Mesodermal cell (in vitro differentiated cells): ENCODE data around the gene CTIF.
"Not testable (repeated sequence)": the region's sequence is repeated elsewhere in the genome, so short reads cannot be mapped to it uniquely, and the experiment has no call there.

Experiments used
- H3K27ac ChIP-seq: 2 replicates; pipeline ENCODE4 v1.7.0; 2013; ENCODE audit warnings: mild to moderate bottlenecking, low read depth, low read length, moderate library complexity; ENCODE audit not compliant: severe bottlenecking
- H3K36me3 ChIP-seq: 2 replicates; pipeline ENCODE4 v1.7.1; 2013; ENCODE audit warnings: mild to moderate bottlenecking, low read length, moderate library complexity; ENCODE audit not compliant: control insufficient read depth, insufficient read depth
- H3K4me1 ChIP-seq: one replicate; pipeline ENCODE4 v1.7.1; 2013; ENCODE audit warnings: mild to moderate bottlenecking, low read length; ENCODE audit not compliant: insufficient read depth, control insufficient read depth, poor library complexity, severe bottlenecking
- H3K4me3 ChIP-seq: 2 replicates; pipeline ENCODE4 v1.7.0; 2013; ENCODE audit warnings: low read length, control low read depth, mild to moderate bottlenecking; ENCODE audit not compliant: insufficient read depth, poor library complexity, severe bottlenecking; ENCODE audit errors: extremely low read depth
- H3K9me3 ChIP-seq: 2 replicates; pipeline ENCODE4 v1.7.1; 2013; ENCODE audit warnings: mild to moderate bottlenecking, low read length, moderate library complexity; ENCODE audit not compliant: control insufficient read depth
- WGBS, 2 experiments: methylation state at CpG; one replicate each; pipeline ENCODE4 v1.1.5; 2013; ENCODE audit warnings: missing lambda C conversion rate in 2 of 2; ENCODE audit not compliant: insufficient coverage in 2 of 2; 5-methylcytosine and 5-hydroxymethylcytosine counted together

Gene CTIF

DNA sequence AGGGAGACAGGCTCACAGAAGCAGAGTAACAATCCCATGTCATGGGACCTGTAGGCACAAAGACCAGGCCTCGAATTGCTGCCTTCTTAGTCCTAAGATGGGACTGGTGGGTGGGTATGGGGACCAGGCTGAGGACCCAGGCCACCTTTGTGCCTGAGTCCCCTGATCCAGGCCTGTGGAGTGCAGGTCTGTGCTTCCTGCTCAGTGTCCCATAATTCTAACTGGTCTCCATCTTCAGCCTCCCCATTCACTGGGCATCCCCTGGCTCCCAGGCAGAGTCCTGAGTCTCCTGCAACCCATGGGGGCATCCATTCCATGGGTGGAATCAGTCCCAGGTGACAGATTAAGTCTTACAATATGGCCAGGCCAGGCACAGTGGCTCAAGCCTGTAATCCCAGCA, 328.0 kb downstream of the CTIF start:
- no peak overlapping the region for H3K27ac ChIP-seq
- H3K4me1 ChIP-seq, result peaks cover 26% of the 10 kb centered on the region
- peaks cover 7% of the 10 kb centered on the region for H3K9me3 ChIP-seq
- no peak overlapping the region for H3K4me3 ChIP-seq
- 80 to 100% methylated on average over 1 of the region's 1 CpG for WGBS, 2 experiments
- H3K36me3 ChIP-seq, result no peaks in the 10 kb centered on the region

DNA sequence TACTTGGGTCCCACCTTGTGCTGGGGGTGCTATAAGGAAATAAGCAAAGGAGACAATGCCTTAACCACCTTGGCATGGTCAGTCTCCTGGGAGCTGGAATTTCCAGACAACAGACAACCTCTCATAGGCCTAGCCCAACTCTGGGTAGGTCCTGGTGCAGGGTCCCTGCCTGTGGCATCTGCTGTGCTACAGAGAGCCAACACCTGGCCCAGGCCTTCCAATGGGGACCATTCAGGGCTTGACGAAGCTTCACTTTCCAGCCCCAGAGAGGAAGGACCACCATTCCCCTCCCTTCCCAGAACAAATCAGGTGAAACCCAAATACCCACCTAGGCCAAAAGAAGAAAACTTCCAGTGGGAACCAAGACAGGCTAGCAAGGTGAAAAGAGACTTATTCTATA, 329.1 kb downstream of the CTIF start:
- no peak overlapping the region for H3K4me3 ChIP-seq
- H3K9me3 ChIP-seq, result peaks cover 7% of the 10 kb centered on the region
- 80 to 83% methylated on average over 1 of the region's 1 CpG for WGBS, 2 experiments
- H3K27ac ChIP-seq, result no peak overlapping the region
- H3K36me3 ChIP-seq, result no peaks in the 10 kb centered on the region
- peaks cover 29% of the 10 kb centered on the region for H3K4me1 ChIP-seq

DNA sequence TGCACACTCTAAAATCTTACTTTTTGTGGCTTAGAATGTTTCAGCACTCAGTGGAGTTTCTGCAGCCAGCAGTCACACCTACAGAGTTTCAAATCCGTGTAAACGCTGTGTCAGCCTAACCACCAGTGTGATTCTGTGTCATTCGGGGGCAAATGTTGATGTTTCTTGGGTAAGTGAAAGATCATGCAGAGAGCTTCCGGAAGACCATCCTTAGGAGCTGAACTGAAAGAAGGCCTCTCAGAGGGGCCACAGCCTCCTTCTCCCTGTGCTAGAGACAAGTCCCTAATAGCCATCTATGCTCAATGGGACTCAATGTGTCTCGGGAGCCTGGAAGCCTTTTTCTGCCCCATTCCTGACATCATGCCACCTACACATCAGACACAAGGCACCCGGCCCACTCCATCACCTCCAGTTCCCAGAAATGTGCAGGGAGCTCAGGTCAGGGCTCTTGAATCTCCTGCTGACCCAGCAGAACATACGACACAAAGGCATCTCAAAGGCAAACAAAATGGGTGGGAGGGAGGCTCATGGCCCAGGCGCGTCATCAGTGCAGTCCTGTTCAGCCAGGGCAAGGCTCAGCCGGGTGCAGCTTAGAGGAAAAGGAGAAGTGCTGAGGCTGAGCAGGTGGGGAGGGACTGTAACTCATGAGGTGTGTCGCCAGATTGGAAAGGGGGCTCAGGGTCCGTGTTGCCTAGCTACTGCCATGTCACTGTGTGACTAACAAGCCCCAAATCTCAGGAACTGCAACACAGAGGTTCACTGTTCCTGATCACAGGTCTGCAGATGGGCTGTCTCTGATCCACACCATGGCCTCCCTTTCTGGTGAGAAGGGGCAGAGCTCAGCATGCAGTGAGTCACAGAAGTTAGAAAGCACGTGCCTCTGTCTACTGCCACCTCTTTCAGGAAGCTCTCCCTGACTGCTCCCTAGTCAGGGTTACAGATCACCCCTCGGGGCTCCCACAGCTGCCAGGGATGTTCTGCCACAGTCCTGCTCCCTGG, 329.9 kb downstream of the CTIF start:
- Histone ChIP-seq H3K9me3 (peaks cover 7% of the 10 kb centered on the region), H3K27ac (peak overlapping the region; percentile 23)

DNA sequence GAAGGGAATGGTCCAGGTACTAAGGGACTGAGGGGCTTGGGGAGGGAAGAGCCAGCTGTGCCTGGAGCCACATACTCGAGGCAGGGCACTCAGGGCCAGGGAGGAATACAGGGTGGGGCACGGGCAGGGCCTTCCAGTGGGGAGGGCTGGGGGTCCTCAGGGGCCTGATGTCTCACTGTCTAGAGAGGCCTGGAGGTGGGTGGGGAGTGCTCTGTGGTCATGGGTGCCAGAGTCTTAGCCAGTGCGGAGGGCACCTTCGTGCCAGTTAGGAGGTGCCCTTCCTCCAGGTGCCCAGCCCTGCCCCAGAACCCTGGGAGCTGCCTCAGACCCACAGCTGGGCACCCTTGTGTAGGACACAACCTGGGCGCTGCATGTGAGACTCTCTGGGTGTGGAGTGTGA, 330.8 kb downstream of the CTIF start:
- peaks cover 7% of the 10 kb centered on the region for H3K9me3 ChIP-seq
- 92 to 100% methylated on average over 3 to 5 of the region's 5 CpGs for WGBS, 2 experiments

More for the DNA sequence above, 329.9 kb downstream of the CTIF start:
- Histone ChIP-seq H3K36me3 (no peaks in the 10 kb centered on the region), H3K4me1 (peaks cover 28% of the 10 kb centered on the region), H3K4me3 (no peak overlapping the region)
- WGBS, 2 experiments, result 81% methylated on average over 12 of the region's 14 CpGs

DNA sequence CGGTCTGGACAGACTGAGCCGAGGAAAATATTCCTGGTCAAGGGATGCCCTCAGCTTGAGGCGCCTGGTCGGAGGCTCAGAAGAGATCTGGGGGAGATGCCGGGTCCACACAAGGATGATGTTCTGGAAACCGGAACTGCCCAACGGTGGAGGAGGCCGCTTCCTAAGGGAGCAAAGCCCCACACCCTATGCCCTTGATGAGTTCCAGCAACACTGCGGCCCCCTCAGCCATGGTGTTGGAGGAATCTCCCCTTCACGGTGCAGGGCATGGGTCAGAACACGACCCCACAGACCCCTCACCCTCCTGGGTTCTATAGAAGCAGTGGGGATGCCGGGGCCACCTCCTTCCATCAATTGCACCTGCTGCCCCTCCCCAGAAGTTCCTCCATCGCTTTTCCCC, 332.1 kb downstream of the CTIF start:
- not testable (repeated sequence) for H3K27ac ChIP-seq, H3K4me3 ChIP-seq, H3K36me3 ChIP-seq, H3K9me3 ChIP-seq
- 93 to 95% methylated on average over 4 to 6 of the region's 13 CpGs for WGBS, 2 experiments
- peaks cover 35% of the 10 kb centered on the region for H3K4me1 ChIP-seq

More for the DNA sequence above, 330.8 kb downstream of the CTIF start:
- Histone ChIP-seq H3K36me3 (no peaks in the 10 kb centered on the region), H3K4me1 (peaks cover 28% of the 10 kb centered on the region), H3K27ac (no peak overlapping the region), H3K4me3 (no peak overlapping the region)

DNA sequence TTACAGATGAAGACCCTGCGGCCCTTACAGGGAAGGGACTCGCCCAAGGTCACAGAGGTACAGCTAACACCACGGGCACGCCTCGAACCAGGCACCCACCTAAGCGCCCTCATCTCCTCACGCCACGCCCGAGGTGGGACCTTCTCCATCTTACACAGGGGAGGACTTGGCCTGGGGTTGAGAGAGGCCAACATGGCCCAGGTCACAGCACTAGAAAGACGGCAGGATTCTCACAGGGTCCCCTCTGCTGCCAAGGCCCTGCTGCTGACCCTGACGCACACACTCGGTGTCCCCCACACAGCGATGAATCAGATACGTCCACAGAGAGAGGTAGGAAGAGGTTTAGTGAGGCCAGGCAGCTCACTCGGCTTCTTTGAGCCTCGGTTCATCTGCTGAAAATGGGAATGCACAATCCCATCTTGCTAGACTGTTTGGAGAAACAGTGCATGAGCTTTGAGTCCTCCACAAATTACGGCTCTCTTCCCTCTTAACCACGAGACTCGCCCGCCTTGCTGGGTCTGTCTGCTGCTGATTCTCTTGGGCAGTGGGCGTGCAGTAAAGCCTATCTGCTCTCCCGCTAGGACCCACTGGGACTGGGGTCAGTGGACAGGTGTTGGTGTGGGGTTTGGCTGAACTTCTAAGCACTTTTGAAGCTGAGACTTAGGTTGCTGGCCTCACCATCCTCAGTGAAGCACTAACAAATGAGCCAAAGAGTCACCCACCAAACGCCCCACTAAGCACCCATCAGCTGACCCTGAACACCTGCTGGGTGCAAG, 332.7 kb downstream of the CTIF start:
- Histone ChIP-seq H3K36me3 (no peaks in the 10 kb centered on the region), H3K9me3 (no peaks in the 10 kb centered on the region), H3K4me3 (no peak overlapping the region), H3K27ac (no peak overlapping the region), H3K4me1 (peaks cover 35% of the 10 kb centered on the region)
- 96 to 97% methylated on average over 19 to 21 of the region's 23 CpGs for WGBS, 2 experiments

DNA sequence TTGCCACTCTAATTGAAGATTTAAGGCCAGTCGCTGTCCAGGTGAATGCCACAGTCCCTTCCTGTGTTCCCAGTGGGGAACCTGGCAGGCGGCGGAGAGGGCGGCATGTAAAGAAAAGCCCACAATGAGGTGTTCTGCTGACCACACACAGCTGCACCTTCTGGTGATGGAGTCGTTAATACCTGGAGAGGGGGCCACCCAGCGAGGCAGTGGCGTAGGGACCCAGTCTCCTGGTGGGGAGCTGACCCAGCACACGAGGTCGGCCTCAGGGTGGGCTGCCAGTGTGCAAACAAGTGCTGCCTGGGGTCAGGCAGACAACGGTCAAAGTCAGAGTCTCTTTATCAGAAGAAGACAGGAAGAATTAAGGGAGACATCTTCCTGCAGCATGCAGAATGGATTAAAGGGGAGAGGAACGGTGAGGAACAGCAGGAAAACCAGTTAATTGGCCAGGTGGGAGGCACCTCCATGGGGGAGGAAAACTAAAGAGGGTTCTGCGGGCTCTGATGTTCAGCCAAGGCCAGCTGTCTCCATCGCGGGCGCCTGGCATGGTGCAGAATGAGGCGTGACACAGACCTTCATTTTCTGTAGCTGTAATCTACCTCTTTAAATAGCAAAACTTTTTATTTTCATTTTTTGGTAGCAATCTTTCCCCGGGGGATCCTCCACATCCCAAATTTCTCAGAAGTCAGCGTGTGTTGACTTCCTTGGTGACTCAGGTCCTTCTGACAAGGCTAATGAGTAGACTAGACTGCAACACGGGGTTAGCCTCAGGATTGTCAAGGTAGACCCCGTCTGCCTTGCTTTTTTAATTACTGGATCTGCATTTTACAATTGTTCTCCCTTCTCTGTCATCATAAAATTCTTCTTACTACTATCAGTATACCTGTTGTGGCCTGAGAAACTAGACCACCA, 333.7 kb downstream of the CTIF start:
- Histone ChIP-seq H3K4me1 (peaks cover 35% of the 10 kb centered on the region), H3K36me3 (no peaks in the 10 kb centered on the region), H3K27ac (peak overlapping the region; percentile 79), H3K4me3 (no peak overlapping the region), H3K9me3 (no peaks in the 10 kb centered on the region)
- WGBS, 2 experiments, result 88 to 94% methylated on average over 15 to 19 of the region's 20 CpGs

DNA sequence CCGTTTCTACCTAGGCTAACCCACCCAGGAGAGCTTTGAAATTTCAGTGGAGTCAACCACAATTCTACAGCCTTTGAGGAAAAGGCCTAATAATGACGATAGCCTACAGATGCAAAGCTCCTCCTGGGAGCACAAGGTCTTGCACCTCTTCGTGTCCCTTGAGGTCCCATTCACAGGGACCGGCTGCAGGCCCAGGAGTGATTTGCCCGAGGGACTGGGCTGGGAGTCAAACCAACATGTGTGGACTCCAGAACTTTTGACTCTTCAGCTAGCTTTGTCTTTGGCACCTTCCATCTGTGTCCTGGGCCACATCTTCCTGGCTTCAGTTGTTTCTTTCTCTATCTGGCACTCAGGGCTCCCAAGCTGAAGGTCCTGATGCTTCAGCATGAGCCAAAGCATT, 335.4 kb downstream of the CTIF start:
- Histone ChIP-seq H3K27ac (no peak overlapping the region), H3K4me3 (no peak overlapping the region), H3K36me3 (no peaks in the 10 kb centered on the region), H3K9me3 (no peaks in the 10 kb centered on the region), H3K4me1 (peaks cover 36% of the 10 kb centered on the region)
- WGBS, 2 experiments, result 94 to 97% methylated on average over 5 of the region's 5 CpGs

DNA sequence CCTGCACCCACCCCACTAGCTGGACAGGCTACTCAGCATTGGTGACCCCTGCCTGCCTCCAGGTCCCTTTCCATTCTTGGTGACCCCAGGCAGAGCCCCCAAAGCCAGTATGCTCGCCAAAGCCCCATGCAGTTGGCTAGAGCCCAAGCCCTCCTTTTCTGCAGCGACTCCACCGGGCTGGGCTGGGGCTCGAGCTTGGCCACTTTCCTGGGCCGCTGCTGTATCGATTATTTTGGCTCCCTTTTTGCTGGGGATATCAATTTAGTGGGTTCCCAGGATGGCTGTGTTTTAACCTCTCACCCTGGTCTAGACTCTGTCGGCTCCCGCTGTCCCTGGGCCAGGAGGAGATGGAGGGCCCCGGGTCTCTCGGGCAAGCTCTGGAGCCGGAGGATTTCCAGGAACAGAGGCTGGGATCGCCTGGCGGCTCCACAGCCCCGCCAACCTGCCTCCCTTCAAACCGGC, 335.9 kb downstream of the CTIF start:
- no peak overlapping the region for H3K4me3 ChIP-seq
- no peaks in the 10 kb centered on the region for H3K9me3 ChIP-seq
- no peak overlapping the region for H3K27ac ChIP-seq
- WGBS, 2 experiments, result 95 to 100% methylated on average over 7 to 15 of the region's 15 CpGs
- no peaks in the 10 kb centered on the region for H3K36me3 ChIP-seq
- H3K4me1 ChIP-seq, result peaks cover 38% of the 10 kb centered on the region
